AG09319 (cell line): ENCODE measurements around the gene ZNF853.

Experiments used
- DNase-seq: peaks from one replicate; pipeline ENCODE4 v3.0.0-alpha.2; 2010; ENCODE audit warnings: low read depth; ENCODE audit errors: extremely low read depth
- TF ChIP-seq, protein P1 (sequence below): IDR thresholded peaks from 2 replicates; pipeline ENCODE4 v1.5.1; 2011; ENCODE audit warnings: low read depth, mild to moderate bottlenecking, inconsistent platforms, low read length, moderate library complexity

The ZNF853 gene

DNA sequence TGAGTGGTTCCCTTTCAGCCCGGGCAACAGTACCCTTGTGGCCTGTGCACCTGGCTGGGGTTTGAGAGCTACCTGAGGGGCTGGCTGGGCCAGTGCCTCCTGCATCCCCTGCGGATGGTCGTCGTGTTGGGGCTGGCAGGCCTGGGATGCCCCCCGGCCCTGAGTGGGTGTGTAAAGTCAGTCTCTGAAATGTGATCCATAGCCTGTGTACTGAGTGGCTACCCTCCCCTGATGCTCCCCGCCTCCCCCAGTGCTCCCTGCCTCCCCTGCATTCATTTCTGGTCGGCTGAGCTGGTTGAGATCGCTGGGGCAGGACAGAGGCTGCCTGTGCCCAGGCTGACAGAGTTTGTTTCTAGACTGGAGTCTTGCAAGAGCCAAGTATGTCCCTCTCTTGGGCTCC is 31.1 kb downstream of the ZNF853 start:
- DNase-seq, result no peak
- TF ChIP-seq, protein P1, sequence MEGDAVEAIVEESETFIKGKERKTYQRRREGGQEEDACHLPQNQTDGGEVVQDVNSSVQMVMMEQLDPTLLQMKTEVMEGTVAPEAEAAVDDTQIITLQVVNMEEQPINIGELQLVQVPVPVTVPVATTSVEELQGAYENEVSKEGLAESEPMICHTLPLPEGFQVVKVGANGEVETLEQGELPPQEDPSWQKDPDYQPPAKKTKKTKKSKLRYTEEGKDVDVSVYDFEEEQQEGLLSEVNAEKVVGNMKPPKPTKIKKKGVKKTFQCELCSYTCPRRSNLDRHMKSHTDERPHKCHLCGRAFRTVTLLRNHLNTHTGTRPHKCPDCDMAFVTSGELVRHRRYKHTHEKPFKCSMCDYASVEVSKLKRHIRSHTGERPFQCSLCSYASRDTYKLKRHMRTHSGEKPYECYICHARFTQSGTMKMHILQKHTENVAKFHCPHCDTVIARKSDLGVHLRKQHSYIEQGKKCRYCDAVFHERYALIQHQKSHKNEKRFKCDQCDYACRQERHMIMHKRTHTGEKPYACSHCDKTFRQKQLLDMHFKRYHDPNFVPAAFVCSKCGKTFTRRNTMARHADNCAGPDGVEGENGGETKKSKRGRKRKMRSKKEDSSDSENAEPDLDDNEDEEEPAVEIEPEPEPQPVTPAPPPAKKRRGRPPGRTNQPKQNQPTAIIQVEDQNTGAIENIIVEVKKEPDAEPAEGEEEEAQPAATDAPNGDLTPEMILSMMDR, result no peak

GRCh38 chr7:6647080-6647479 is 31.7 kb downstream of the ZNF853 start:
- DNase-seq, result no peak
- TF ChIP-seq, protein P1, result no peak

DNA sequence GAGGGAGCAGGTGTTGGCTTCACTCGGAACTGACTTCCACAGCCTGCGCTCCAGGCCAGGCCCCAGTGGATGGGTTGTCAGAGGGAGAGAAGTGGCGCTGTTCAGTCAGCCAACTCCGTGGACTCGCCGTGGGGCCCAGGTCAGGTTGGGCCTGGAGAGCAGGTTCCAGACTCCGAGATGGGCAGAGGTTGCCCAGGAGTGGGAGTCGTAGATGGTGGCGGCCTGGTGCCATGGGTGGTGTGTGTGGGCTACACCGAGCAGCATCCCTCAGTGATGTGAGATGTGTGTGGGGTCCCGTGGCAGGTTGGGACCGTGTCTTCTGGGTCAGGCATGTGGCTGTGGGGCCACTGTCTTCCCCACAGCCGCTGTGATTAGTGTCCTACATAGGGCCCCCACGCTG is 32.1 kb downstream of the ZNF853 start:
- TF ChIP-seq, protein P1, result no peak
- no peak for DNase-seq

- TF ChIP-seq, protein P1, result no peak
- DNase-seq, result no peak
These were observed 32.8 kb downstream of the ZNF853 start for GRCh38 chr7:6648066-6648814.

GRCh38 chr7:6648815-6649104 is 33.4 kb downstream of the ZNF853 start:
- DNase-seq, result no peak
- TF ChIP-seq, protein P1, result no peak

DNA sequence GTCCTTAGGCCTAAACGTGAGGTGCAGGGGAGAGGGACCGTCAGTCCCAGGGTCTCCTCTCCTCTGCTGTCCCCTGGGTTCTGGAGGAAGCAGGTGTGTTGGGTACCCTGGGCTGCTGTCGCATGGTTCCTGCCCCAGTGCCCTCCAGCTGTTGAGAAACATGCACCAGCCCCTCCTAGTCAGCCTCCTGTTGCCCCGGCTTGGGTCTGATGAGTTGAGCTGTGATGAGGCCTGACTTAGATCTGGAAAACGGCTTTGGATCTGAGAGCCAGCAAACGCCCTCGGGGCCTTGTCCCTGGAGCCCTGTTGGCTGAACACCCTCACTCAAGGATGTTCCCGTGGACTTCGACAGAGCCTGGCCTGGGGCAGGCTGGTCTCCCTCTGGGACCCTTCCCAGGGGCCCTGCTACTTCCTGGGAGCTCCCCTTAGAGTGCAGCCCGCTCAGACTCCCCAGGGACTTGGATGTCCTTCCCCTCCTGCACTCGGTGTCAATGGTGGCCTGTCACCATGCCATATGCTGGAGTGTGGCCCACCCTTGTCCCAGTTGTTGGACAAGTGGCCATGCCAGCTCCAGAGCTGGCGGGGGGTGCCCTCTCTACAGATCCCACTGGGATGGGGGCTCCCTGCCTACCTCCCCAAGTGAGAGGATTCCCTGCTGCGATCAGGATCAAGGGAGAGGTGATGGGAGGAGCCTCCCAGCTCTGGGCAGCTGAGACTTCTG is 34.0 kb downstream of the ZNF853 start:
- DNase-seq, result no peak
- TF ChIP-seq, protein P1, result no peak

DNA sequence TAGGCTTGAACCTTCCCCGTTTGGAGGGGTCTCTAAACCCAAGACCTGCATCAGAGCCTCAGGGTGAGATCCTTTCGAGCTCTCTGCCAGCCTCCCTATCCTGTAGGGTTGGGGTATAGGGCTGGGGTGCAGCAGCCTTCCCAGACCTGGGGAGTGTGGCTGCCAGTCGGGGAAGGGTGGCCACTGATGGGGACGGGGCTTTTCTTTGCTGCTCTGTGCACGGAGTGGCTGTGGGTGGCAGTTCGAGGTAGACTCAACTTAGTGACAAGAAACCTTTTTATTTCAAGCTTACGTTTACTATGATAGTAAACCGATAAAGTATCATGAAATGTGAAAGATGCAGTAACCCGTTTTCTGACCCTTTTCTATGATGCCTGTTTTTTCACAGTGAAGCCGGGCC is 34.7 kb downstream of the ZNF853 start:
- TF ChIP-seq, protein P1, result no peak
- no peak for DNase-seq
